HTERT RPE-1 (cell line): ENCODE results near the gene PHKG1.
"Not testable (repeated sequence)": the region's sequence is repeated elsewhere in the genome, so short reads cannot be mapped to it uniquely, and the experiment has no call there.

Experiments used
- in situ Hi-C: fragments of 300-500 bp; cut with MboI; formaldehyde crosslinking; loops from 4 replicates; pipeline ENCODE4 v1.14.3; 2020; ENCODE audit warnings: low sequenced_read_pairs

The PHKG1 gene

GRCh38 chr7:56092789-56093531 is at the start of gene PHKG1:
TSS of gene PHKG1 (minus strand) at chr7:56092952. CDS start at chr7:56088941, 4,011 bp downstream.
- in situ Hi-C loops = no loop called here

- in situ Hi-C loops = not testable (repeated sequence)
Observed at GRCh38 chr7:56131062-56131461, 38.3 kb upstream of the PHKG1 start.

GRCh38 chr7:56127241-56127975 is 34.7 kb upstream of the PHKG1 start:
- in situ Hi-C loops = no loop called here

GRCh38 chr7:56125831-56126230 is 33.1 kb upstream of the PHKG1 start:
- in situ Hi-C loops = no loop called here

GRCh38 chr7:56124981-56125380 is 32.2 kb upstream of the PHKG1 start:
- in situ Hi-C loops = no loop called here

- in situ Hi-C loops = no loop called here
Observed at GRCh38 chr7:56121440-56121839, 28.7 kb upstream of the PHKG1 start.

- in situ Hi-C loops = no loop called here
Observed at GRCh38 chr7:56115852-56116538, 23.2 kb upstream of the PHKG1 start, which contains the start of gene NUPR2. TSS of gene NUPR2 (minus strand) at chr7:56116417. CDS start at chr7:56116314, 103 bp downstream.

GRCh38 chr7:56112244-56112643 is 19.5 kb upstream of the PHKG1 start:
- in situ Hi-C loops = not testable (repeated sequence)

GRCh38 chr7:56110611-56111010 is 17.9 kb upstream of the PHKG1 start:
- in situ Hi-C loops = no loop called here

- in situ Hi-C loops = no loop called here
Observed at GRCh38 chr7:56107954-56108258, 15.2 kb upstream of the PHKG1 start.

GRCh38 chr7:56106108-56107073 is 13.6 kb upstream of the PHKG1 start, which contains the start of gene CHCHD2:
TSS of gene CHCHD2 (minus strand) at chr7:56106476. CDS start at chr7:56106413, 63 bp downstream.
- in situ Hi-C loops = no loop called here

GRCh38 chr7:56105508-56105907 is 12.8 kb upstream of the PHKG1 start:
- in situ Hi-C loops = no loop called here

- in situ Hi-C loops = not testable (repeated sequence)
Observed at GRCh38 chr7:56104138-56104537, 11.4 kb upstream of the PHKG1 start.

GRCh38 chr7:56099653-56100052 is 6.9 kb upstream of the PHKG1 start:
- in situ Hi-C loops = no loop called here

GRCh38 chr7:56098187-56099008 is 5.6 kb upstream of the PHKG1 start:
- in situ Hi-C loops = not testable (repeated sequence)

- in situ Hi-C loops = no loop called here
Observed at GRCh38 chr7:56097700-56098099, 4.9 kb upstream of the PHKG1 start.

GRCh38 chr7:56092388-56092787 is 364 bp downstream of the PHKG1 start:
- in situ Hi-C loops = not testable (repeated sequence)

GRCh38 chr7:56091591-56091990 is 1.2 kb downstream of the PHKG1 start:
- in situ Hi-C loops = no loop called here

- in situ Hi-C loops = no loop called here
Observed at GRCh38 chr7:56087445-56087844, 5.3 kb downstream of the PHKG1 start.

GRCh38 chr7:56086761-56087160 is 6.0 kb downstream of the PHKG1 start:
- in situ Hi-C loops = no loop called here
